ENCODE measurements around the gene CNTN4.

Gene CNTN4

DNA sequence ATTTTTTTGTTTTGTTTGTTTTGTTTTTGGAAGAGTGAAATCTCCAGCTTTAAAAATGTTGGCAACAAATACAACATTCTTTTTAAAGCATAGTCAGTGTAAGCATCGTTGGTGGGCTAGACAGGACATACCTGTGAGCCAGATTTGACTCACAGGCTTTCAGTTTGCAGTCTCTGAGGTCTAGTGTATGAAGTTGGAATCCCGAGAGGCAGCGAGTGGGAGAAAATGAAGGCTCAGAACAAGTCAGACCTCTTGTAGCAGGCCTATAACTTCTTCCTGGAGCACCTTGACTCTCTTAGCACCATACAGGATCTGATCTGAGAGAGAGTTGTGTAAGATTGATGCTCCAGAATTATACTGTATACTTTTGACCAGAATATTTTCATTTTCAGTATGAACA, 60.2 kb downstream of the CNTN4 start:
- TF ChIP-seq, protein P1, sequence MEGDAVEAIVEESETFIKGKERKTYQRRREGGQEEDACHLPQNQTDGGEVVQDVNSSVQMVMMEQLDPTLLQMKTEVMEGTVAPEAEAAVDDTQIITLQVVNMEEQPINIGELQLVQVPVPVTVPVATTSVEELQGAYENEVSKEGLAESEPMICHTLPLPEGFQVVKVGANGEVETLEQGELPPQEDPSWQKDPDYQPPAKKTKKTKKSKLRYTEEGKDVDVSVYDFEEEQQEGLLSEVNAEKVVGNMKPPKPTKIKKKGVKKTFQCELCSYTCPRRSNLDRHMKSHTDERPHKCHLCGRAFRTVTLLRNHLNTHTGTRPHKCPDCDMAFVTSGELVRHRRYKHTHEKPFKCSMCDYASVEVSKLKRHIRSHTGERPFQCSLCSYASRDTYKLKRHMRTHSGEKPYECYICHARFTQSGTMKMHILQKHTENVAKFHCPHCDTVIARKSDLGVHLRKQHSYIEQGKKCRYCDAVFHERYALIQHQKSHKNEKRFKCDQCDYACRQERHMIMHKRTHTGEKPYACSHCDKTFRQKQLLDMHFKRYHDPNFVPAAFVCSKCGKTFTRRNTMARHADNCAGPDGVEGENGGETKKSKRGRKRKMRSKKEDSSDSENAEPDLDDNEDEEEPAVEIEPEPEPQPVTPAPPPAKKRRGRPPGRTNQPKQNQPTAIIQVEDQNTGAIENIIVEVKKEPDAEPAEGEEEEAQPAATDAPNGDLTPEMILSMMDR (conservative IDR thresholded peaks at IDR 0.05; ENCODE audit: control insufficient read depth, insufficient read depth, low read depth, low read length): no peak
- H3K4me3 ChIP-seq (ENCODE audit: control insufficient read depth, low read depth, low read length): no peak overlapping the region
- no peak for DNase-seq (ENCODE audit: low read depth)

DNA sequence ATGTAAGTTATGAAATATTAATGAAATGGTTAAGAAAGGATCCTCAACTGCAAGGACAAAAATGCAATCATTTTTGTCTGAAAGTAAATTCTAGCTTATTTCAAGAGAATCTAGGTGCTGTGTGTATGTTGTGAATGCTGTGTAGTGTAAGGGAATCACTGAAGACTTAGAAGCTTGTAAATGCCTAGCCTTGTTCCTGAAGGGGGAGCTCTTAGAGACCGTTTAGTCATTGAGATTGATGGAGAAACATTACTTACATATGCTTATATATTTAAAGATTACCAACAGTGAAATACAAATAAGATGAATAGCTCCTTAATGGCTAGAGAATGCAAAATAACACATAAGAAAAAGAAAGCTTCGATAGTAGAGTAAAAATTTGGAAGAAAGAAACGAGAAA, 67.9 kb downstream of the CNTN4 start:
- DNase-seq (ENCODE audit: low read depth): no peak
- H3K4me3 ChIP-seq (ENCODE audit: control insufficient read depth, low read depth, low read length): no peak overlapping the region
- TF ChIP-seq, protein P1 (conservative IDR thresholded peaks at IDR 0.05; ENCODE audit: control insufficient read depth, insufficient read depth, low read depth, low read length): no peak

DNA sequence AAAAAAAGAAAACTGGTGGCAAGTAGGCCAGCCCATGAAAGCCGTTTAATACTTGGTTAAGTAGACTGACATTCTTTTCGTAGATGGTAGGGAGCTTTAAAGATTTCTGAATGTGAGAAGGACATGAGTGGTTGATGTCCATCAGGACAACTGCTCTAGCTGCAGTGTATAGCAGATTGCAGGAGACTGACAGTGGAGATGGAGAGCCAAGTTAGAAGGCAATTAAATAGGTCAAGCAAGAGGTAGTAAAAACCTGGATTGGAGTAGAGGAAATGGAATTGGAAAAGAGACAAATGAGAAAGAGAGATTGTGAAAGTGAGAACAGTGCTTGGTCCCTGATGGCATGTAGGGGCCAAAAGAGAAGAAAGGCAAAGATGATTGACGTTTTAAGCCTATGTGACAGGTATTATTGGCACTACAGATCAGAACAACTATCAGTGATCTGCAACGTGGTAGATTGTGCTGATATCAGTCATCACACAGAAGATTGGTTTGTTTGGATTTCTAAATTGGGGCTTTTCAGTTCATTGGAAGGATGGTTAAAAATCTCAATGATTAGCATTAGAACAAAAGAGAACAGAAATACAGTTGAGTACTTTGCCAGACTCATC, 74.0 kb downstream of the CNTN4 start:
- TF ChIP-seq, protein P1 (conservative IDR thresholded peaks at IDR 0.05; ENCODE audit: control insufficient read depth, insufficient read depth, low read depth, low read length): no peak
- DNase-seq (ENCODE audit: low read depth): no peak

DNA sequence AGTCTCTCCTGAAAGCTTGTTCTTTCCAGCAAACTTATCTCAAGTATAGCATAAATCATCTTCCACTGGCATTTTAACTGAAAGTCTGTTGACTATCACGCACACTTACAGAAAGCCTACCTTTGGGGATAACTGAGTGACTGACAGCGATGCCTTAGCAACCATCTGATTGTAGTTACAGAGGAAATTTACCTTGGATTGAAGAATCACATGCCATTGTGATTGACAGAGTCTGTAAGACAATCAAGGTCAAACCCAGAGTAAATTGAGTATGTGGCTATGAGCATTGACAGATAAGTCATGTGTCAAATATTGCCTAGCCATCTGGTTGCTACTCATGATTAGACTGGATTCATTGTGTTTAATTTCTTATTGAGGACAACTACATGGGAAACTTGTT, 82.0 kb downstream of the CNTN4 start:
- TF ChIP-seq, protein P1 (conservative IDR thresholded peaks at IDR 0.05; ENCODE audit: control insufficient read depth, insufficient read depth, low read depth, low read length): no peak
- DNase-seq (ENCODE audit: low read depth): no peak
- H3K4me3 ChIP-seq (ENCODE audit: control insufficient read depth, low read depth, low read length): no peak overlapping the region

More for the DNA sequence above, 74.0 kb downstream of the CNTN4 start:
- no peak overlapping the region for H3K4me3 ChIP-seq (ENCODE audit: control insufficient read depth, low read depth, low read length)

DNA sequence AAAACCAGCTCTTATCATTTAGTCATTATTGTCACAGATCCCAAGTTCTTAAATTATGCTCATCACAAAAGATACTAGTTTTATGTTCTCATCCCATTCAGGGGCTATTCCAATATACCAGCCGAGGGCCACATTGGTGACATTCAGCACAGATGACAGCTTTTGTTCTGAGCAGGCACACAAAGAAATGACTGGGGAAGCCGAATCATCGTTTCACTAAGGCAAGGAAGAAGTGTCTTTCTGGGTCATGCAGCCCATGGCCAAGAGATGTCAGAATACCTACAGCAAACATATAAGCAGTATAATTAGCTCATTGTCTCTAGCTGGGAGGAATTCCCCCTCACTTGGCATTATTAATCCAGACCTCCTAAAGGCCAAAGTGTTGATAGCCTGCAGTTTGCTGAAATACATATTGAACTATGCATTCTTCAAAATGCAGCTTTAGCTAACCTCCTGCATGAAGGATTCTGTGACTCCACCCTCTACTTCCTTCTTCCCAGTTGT, 100.2 kb downstream of the CNTN4 start:
- DNase-seq (ENCODE audit: low read depth): no peak
- H3K4me3 ChIP-seq (ENCODE audit: control insufficient read depth, low read depth, low read length): no peak overlapping the region
- TF ChIP-seq, protein P1 (conservative IDR thresholded peaks at IDR 0.05; ENCODE audit: control insufficient read depth, insufficient read depth, low read depth, low read length): no peak

DNA sequence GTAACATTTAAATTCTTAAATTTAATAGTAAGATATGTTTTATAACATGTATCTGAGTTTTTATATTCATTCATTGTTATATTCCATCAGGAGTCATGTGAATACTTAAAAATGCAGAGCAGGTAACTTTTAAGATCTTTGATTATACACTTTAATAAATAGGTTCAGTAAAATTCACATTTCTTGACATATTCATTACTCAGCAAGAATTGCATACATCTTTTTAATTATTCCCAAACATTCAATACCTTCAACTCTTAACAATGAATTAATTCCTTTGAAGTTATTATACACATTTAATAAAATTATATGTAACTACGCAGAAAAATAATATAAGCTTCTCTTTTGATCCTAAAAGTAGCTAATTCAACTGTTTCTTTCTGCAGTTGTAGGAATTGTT, 105.4 kb downstream of the CNTN4 start:
- H3K4me3 ChIP-seq (ENCODE audit: control insufficient read depth, low read depth, low read length): no peak overlapping the region
- TF ChIP-seq, protein P1 (conservative IDR thresholded peaks at IDR 0.05; ENCODE audit: control insufficient read depth, insufficient read depth, low read depth, low read length): no peak
- DNase-seq (ENCODE audit: low read depth): no peak
